K562 (cell line): ENCODE measurements around the gene RMND5B. TPM values are rescaled to one million over a fixed set of nuclear protein-coding genes. Genes with fewer than 3 reads are reported as not detected.

Experiments used
- C11orf30 ChIP-seq: fragments of 450-650 bp; IDR thresholded peaks from 2 replicates; pipeline ENCODE4 v1.6.1; 2016; ENCODE audit warnings: low read depth, mild to moderate bottlenecking
- CREB1 ChIP-seq, 2 experiments: sonication (generic) in 1 of 2; formaldehyde crosslinking in 1 of 2; IDR thresholded peaks; 2 replicates each; pipeline versions ENCODE4 v1.6.1 to v1.8.0; 2012 to 2022; ENCODE audit warnings: inconsistent platforms in 1 of 2, mild to moderate bottlenecking in 1 of 2, missing genetic modification reagents in 1 of 2, moderate library complexity in 1 of 2
- CREB3L1 ChIP-seq: fragments of 450-650 bp; IDR thresholded peaks from 2 replicates; pipeline ENCODE4 v1.6.1; 2014; ENCODE audit warnings: low read depth, mild to moderate bottlenecking, moderate library complexity, borderline replicate concordance
- EP400 ChIP-seq: fragments of 450-650 bp; IDR thresholded peaks from 2 replicates; pipeline ENCODE4 v1.6.1; 2017; ENCODE audit warnings: antibody characterized with exemption, mild to moderate bottlenecking, moderate library complexity
- IRF9 ChIP-seq: fragments of 450-650 bp; IDR thresholded peaks from 2 replicates; pipeline ENCODE4 v1.6.1; 2016; ENCODE audit warnings: missing biosample characterization, missing genetic modification characterization
- MAFK ChIP-seq: IDR thresholded peaks from 2 replicates; pipeline ENCODE4 v1.6.1; 2011; ENCODE audit warnings: low read length, improper control_type of control experiment
- MBD2 ChIP-seq: sonication (generic); IDR thresholded peaks from 2 replicates; pipeline ENCODE4 v1.6.1; 2016; ENCODE audit warnings: low read depth, borderline replicate concordance
- MLX ChIP-seq, 2 experiments: fragments of 450-650 bp in 1 of 2; sonication (generic) in 1 of 2; formaldehyde crosslinking; conservative IDR thresholded peaks; 2 replicates each; pipeline versions ENCODE4 v1.4.0 to v1.8.1; 2020 to 2022; ENCODE audit warnings: mild to moderate bottlenecking in 1 of 2, missing genetic modification reagents in 1 of 2
- MTA3 ChIP-seq: fragments of 450-650 bp; formaldehyde crosslinking; IDR thresholded peaks from 2 replicates; pipeline ENCODE4 v1.6.1; 2017; ENCODE audit warnings: mild to moderate bottlenecking, borderline replicate concordance
- MXI1 ChIP-seq: IDR thresholded peaks from 2 replicates; pipeline ENCODE4 v1.6.1; 2011; ENCODE audit warnings: low read depth, mild to moderate bottlenecking, improper control_type of control experiment, low read length
- PHF21A ChIP-seq: fragments of 450-650 bp; IDR thresholded peaks from 2 replicates; pipeline ENCODE4 v1.6.1; 2017; ENCODE audit warnings: low read depth, borderline replicate concordance
- POLR2H ChIP-seq: IDR thresholded peaks from 2 replicates; pipeline ENCODE4 v1.6.1; 2016; ENCODE audit warnings: missing genetic modification characterization, low read depth, mild to moderate bottlenecking, control low read depth, missing compliant biosample characterization, moderate library complexity
- SIN3B ChIP-seq: fragments of 450-650 bp; IDR thresholded peaks from 2 replicates; pipeline ENCODE4 v1.6.1; 2017; ENCODE audit warnings: low read depth, mild to moderate bottlenecking, moderate library complexity
- SNAPC5 ChIP-seq: fragments of 250-450 bp; sonication (Bioruptor Pico); IDR thresholded peaks from 2 replicates; pipeline ENCODE4 v1.8.0; 2021; ENCODE audit warnings: moderate library complexity, mild to moderate bottlenecking, inconsistent platforms
- TRIM28 ChIP-seq: fragments of 450-650 bp; IDR thresholded peaks from 2 replicates; pipeline ENCODE4 v1.6.1; 2017
- ZBTB11 ChIP-seq, 3 experiments: fragments of 200-800 bp in 1 of 3; fragments of 250-450 bp in 1 of 3; fragments of 450-650 bp in 1 of 3; sonication (Bioruptor Pico) in 1 of 3; sonication (Bioruptor generic) in 1 of 3; formaldehyde crosslinking in 1 of 3; IDR thresholded peaks; 2 replicates each; pipeline versions ENCODE4 v1.6.1 to v1.8.0; 2016 to 2022; ENCODE audit warnings: mild to moderate bottlenecking in 2 of 3, missing genetic modification characterization in 2 of 3, missing compliant biosample characterization in 1 of 3, moderate library complexity in 1 of 3
- polyA plus RNA-seq, 8 experiments: library from polyadenylated mRNA; depleted of rRNA in 4 of 8; stranded (reverse) in 5 of 8; unstranded in 3 of 8; fragments of >200 nt; fragmentation: Nextera tagmentation in 2 of 8; fragmentation: Illumina TruSeq in 1 of 8; extraction: Ambion mirVana in 2 of 8; extraction: Trizol in 1 of 8; gene quantifications; 2 replicates each; pipeline versions ENCODE4 v1.2.1 to v1.2.3, GENCODE V29; 2011 to 2014; ENCODE audit warnings: inconsistent platforms in 1 of 8, missing spikeins in 1 of 8
- total RNA-seq, 7 experiments: library from RNA; depleted of rRNA in 6 of 7; stranded (reverse); fragments of >200 nt in 6 of 7; fragmentation: Illumina TruSeq in 2 of 7; extraction: Trizol in 2 of 7; gene quantifications; 2 replicates each; pipeline versions ENCODE4 v1.2.1 to v1.2.3, GENCODE V29; 2011 to 2021; ENCODE audit warnings: low replicate concordance in 1 of 7

RMND5B gene
- total and polyA plus RNA-seq, 9 of the 15 experiments (the other 6 are each of a cell fraction or from before 2014, with no cell fraction given), result 2.6 to 57.0 (median 28.3) TPM

- TF ChIP-seq MLX (CRISPR knock-in tag; conservative IDR thresholded peaks at IDR 0.05) (no peak), IRF9 (no peak), C11orf30 (peak; percentile 98), MTA3 (peak; percentile 97), MAFK (no peak), CREB3L1 (peak; percentile 34; the same call in 1 of the 2 replicates), EP400 (peak; percentile 93), TRIM28 (0 out of 2 replicates have a peak, but pooled peaks have one; percentile 15), MXI1 (peak; percentile 77; the same call in 1 of the 2 replicates), PHF21A (0 out of 2 replicates have a peak, but pooled peaks have one; percentile 31), SNAPC5 (CRISPR knock-in tag) (no peak), ZBTB11 (CRISPR knock-in tag; IDR thresholded peaks at IDR 0.05) (peak in 1 of 3 experiments; percentile 51; a peak in 1 of 6 replicates), POLR2H (tag) (no peak), MBD2 (peak; percentile 85), SIN3B (peak; percentile 91), CREB1 (IDR thresholded peaks at IDR 0.05) (peak; percentile 99), CREB1 (CRISPR knock-in tag; IDR thresholded peaks at IDR 0.05) (peak; percentile 94)
Measured at GRCh38 chr5:178153530-178154340, 22.9 kb downstream of the RMND5B start, which contains the start of gene NHP2 (continued).
